ENCODE measurements around the gene MET. TPM values are rescaled to one million over a fixed set of nuclear protein-coding genes. Genes with fewer than 3 reads are reported as not detected.

The MET gene
- total RNA-seq, 1 experiment from 2014 or later: 67.7 TPM

- no peak for DNase-seq (ENCODE audit: low spot score)
Observed at GRCh38 chr7:116783666-116784318, 111.8 kb downstream of the MET start.

- DNase-seq (ENCODE audit: low spot score): no peak
Observed at GRCh38 chr7:116784647-116785046, 112.7 kb downstream of the MET start.

- DNase-seq (ENCODE audit: low spot score): no peak
Observed at GRCh38 chr7:116785843-116786242, 113.8 kb downstream of the MET start.

- peak; percentile 26 for DNase-seq (ENCODE audit: low spot score)
Observed at GRCh38 chr7:116786791-116787443, 114.9 kb downstream of the MET start.

GRCh38 chr7:116787881-116788280, 115.9 kb downstream of the MET start:
- no peak for DNase-seq (ENCODE audit: low spot score)

GRCh38 chr7:116788572-116789197, 116.7 kb downstream of the MET start:
- DNase-seq (ENCODE audit: low spot score): no peak

- no peak for DNase-seq (ENCODE audit: low spot score)
Observed at GRCh38 chr7:116790025-116790424, 118.0 kb downstream of the MET start.

GRCh38 chr7:116792813-116793212, 120.8 kb downstream of the MET start:
- DNase-seq (ENCODE audit: low spot score): no peak

- DNase-seq (ENCODE audit: low spot score): no peak
Observed at GRCh38 chr7:116793795-116794340, 121.9 kb downstream of the MET start.

- DNase-seq (ENCODE audit: low spot score): no peak
Observed at GRCh38 chr7:116796471-116796870, 124.5 kb downstream of the MET start.

GRCh38 chr7:116797612-116798011, 125.6 kb downstream of the MET start:
- no peak for DNase-seq (ENCODE audit: low spot score)

- no peak for DNase-seq (ENCODE audit: low spot score)
Observed at GRCh38 chr7:116798232-116798631, 126.2 kb downstream of the MET start.

- DNase-seq (ENCODE audit: low spot score): no peak
Observed at GRCh38 chr7:116799916-116800315, 127.9 kb downstream of the MET start.

- no peak for DNase-seq (ENCODE audit: low spot score)
Observed at GRCh38 chr7:116800594-116800993, 128.6 kb downstream of the MET start.

GRCh38 chr7:116801092-116801710, 129.2 kb downstream of the MET start:
- no peak for DNase-seq (ENCODE audit: low spot score)

- DNase-seq (ENCODE audit: low spot score): no peak
Observed at GRCh38 chr7:116802144-116802745, 130.2 kb downstream of the MET start.

GRCh38 chr7:116802746-116803152, 130.8 kb downstream of the MET start:
- DNase-seq (ENCODE audit: low spot score): peak; percentile 87

GRCh38 chr7:116804471-116804870, 132.5 kb downstream of the MET start:
- DNase-seq (ENCODE audit: low spot score): no peak

- DNase-seq (ENCODE audit: low spot score): peak; percentile 78
Observed at GRCh38 chr7:116805100-116805544, 133.1 kb downstream of the MET start.

- DNase-seq (ENCODE audit: low spot score): no peak
Observed at GRCh38 chr7:116806046-116806944, 134.3 kb downstream of the MET start.

Measured in H4 (cell line).